NCI-H82 treated with DMSO at 0.1 percent for 48 hours (cell line): ENCODE measurements around the gene EGLN2.
"Not testable (repeated sequence)": the region's sequence is repeated elsewhere in the genome, so short reads cannot be mapped to it uniquely, and the experiment has no call there.

ENCODE experiments used
- DNase-seq: peaks from one replicate; lab custom pipeline; 2025; ENCODE audit not compliant: unreplicated experiment; lab: John Stamatoyannopoulos, UW

EGLN2 gene

DNA sequence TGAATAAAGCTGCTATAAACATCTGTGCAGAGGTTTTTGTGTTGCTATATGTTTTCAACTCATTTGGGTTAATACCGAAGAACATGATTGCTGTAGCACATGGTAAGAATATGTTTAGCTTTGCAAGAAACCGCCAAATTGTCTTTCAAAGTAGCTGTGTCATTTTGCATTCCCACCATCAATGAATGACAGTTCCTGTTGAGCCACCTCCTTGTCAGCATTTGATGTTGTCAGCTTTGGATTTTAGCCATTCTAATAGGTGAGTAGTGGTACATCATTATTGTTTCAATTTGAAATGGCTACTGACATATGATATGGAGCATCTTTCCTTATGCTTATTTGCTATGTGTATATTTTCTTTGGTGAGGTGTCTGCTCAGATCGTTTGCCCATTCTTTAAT is 43.0 kb downstream of the EGLN2 start:
- not testable (repeated sequence) for DNase-seq

DNA sequence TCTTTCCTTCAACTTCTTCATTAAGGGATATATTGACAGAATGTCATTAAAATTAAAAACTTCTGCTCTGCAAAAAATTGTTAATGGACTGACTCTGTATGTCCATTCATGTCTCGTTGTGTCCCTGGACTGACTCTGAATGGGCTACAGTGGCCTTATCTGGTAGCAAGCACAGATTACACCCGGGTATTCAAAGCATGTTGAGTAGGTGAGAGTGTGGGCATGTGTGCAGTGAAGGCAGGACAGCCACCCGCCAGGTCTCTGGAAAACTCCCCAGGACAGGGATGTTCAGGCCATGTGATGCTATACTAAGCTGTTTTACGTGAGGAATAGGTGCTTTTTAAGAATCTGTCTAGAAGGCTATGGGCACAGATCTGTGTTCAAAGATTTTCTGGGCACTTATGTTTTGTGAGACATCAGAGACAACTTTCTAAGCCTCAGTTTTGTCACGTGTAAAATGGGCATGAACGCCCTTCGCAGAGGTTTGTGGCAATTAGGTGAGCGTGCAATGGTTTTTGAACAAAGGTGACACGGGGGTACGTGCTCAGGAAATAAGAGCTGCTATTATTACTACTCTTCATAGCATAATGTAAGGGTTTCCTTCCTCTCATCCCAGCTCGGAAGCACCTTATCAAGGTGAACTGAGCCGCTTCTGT is 44.1 kb downstream of the EGLN2 start:
- DNase-seq: not testable (repeated sequence)

DNA sequence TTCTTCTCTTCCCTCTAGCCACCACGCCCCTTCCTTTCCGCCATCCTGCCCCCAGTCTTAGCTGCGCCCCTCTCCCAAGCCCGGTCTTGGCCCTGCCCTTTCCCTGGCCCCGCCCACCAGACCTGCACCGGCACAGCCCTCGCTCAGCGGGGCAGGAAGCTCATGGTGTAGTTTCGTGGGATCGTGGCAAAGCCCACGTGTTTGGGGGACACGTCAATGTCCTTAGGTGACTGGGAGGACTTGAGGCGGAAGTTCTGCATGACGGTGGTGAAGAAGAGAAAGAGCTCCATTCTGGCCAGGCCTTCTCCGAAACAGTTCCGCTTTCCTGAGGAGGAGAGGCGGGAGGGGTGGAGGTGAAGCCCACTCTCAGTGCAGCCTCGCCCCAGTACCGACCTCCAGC is 44.7 kb downstream of the EGLN2 start:
- DNase-seq: not testable (repeated sequence)

DNA sequence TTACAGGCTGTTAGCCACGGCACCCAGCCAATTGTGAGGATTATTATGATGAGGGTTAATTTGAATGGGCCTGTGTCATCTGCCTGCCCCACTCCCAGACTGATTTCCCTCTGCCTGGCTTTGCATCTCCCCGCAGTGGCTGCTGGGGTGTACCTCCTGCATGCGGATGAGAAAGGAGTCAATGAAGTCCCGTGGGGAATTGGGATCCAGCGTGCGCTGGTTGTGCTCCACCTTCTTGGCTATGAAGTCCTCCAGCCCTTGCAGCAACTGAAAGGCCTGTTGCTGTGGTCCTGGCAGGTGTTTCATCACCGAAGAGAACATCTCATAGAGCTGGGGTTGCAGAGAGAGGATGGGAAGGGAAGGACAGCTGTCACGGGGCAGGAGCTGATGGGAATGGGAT is 47.7 kb downstream of the EGLN2 start:
- not testable (repeated sequence) for DNase-seq

DNA sequence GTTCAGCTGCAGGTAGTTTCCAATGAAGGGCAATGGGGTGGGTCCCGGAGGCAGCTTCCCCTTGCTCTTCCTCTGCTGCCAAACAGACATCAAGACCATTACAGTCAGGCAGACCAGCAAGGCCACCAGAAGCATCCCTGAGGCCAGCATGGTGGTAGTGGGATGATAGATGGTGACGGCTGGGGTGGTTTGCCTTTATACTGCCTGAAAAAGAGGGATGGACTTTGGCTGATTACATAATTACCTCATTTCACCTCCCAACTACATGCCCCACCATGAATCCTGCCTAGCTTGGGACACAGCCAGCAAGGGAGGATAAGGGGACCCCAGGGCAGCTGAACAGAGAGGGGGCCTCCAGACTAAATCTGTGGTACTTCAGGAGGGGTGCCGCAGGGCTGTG is 51.3 kb downstream of the EGLN2 start, which contains the start of gene CYP2A6:
TSS of gene CYP2A6 (minus strand) at position 171 of the 400 bp plus-strand sequence. CDS start at position 150, 21 bp downstream.
- DNase-seq: not testable (repeated sequence)

DNA sequence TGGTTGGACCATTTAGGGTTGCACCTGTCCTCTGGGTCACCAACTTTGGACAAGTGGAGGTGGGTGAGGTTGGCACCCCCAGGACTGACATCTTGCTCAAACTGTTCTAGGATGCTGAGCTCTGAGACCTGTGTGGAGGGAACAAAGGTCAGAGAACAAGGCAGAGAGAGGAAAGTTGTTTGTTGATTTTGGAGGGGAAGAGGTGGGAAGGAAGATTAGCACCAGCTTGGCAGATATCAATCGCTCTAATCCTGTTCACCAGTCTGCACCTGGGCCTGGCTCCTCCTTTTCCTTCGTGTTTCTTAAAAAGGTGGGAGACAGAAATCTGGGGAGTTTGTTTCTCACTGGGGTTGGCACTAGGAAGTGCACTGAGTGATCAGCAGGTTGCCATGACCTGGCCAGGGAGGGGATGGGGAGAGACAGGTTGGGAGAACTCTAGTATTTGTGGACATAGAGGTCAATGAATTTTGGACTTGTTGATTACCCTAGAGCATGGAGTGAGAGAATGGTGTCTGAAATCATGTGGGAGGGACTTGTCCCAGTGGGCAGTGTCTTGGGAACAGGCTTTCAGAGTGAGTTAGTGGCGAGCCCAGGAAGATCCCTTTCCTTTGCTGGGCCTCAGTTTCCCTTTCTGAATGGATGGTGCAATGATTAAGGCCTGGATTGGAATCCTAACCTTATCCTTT is 53.6 kb downstream of the EGLN2 start:
- DNase-seq: not testable (repeated sequence)
